HUES6 (cell line): ENCODE measurements around the gene KIAA0825.

Source experiments
- H3K27ac ChIP-seq: 2 replicates; pipeline ENCODE4 v1.7.0; 2013; ENCODE audit warnings: low read depth, mild to moderate bottlenecking, low read length, inconsistent platforms
- H3K27me3 ChIP-seq: 2 replicates; pipeline ENCODE4 v1.6.1; 2013; ENCODE audit warnings: low read length; ENCODE audit not compliant: control insufficient read depth, insufficient read depth
- H3K36me3 ChIP-seq: 2 replicates; pipeline ENCODE4 v1.6.1; 2013; ENCODE audit warnings: low read length; ENCODE audit not compliant: control insufficient read depth, insufficient read depth
- H3K4me1 ChIP-seq: 2 replicates; pipeline ENCODE4 v1.6.1; 2013; ENCODE audit warnings: low read length; ENCODE audit not compliant: control insufficient read depth, insufficient read depth
- H3K4me3 ChIP-seq: 2 replicates; pipeline ENCODE4 v1.5.1; 2013; ENCODE audit warnings: low read depth, low read length
- H3K9ac ChIP-seq: one replicate; pipeline ENCODE4 v1.6.1; 2013; ENCODE audit warnings: mild to moderate bottlenecking, low read length
- H3K9me3 ChIP-seq: 2 replicates; pipeline ENCODE4 v1.6.1; 2013; ENCODE audit warnings: low read depth, low read length; ENCODE audit not compliant: control insufficient read depth, insufficient read depth

The KIAA0825 gene

GRCh38 chr5:94218374-94218773, 400.0 kb downstream of the KIAA0825 start:
- Histone ChIP-seq H3K27ac (no peak overlapping the region), H3K9ac (no peak overlapping the region), H3K36me3 (no peaks in the 10 kb centered on the region; the same call in 1 of the 2 replicates), H3K27me3 (no peaks in the 10 kb centered on the region), H3K4me1 (no peaks in the 10 kb centered on the region), H3K4me3 (no peak overlapping the region), H3K9me3 (no peaks in the 10 kb centered on the region)

- no peaks in the 10 kb centered on the region for H3K4me1 ChIP-seq
- no peak overlapping the region for H3K9ac ChIP-seq
- no peak overlapping the region for H3K4me3 ChIP-seq
- H3K27me3 ChIP-seq = no peaks in the 10 kb centered on the region
- H3K27ac ChIP-seq = no peak overlapping the region
- H3K9me3 ChIP-seq = no peaks in the 10 kb centered on the region
- no peaks in the 10 kb centered on the region; the same call in 1 of the 2 replicates for H3K36me3 ChIP-seq
Observed at GRCh38 chr5:94217745-94218144, 400.7 kb downstream of the KIAA0825 start.

GRCh38 chr5:94217216-94217615, 401.2 kb downstream of the KIAA0825 start:
- no peaks in the 10 kb centered on the region; the same call in 1 of the 2 replicates for H3K36me3 ChIP-seq
- H3K4me3 ChIP-seq = no peak overlapping the region
- H3K4me1 ChIP-seq = no peaks in the 10 kb centered on the region
- H3K9ac ChIP-seq = no peak overlapping the region
- H3K27ac ChIP-seq = no peak overlapping the region
- no peaks in the 10 kb centered on the region for H3K27me3 ChIP-seq
- no peaks in the 10 kb centered on the region for H3K9me3 ChIP-seq

GRCh38 chr5:94212476-94212875, 405.9 kb downstream of the KIAA0825 start:
- Histone ChIP-seq H3K4me1 (no peaks in the 10 kb centered on the region), H3K9ac (no peak overlapping the region), H3K9me3 (no peaks in the 10 kb centered on the region), H3K36me3 (no peaks in the 10 kb centered on the region; the same call in 1 of the 2 replicates), H3K4me3 (no peak overlapping the region), H3K27me3 (no peaks in the 10 kb centered on the region), H3K27ac (no peak overlapping the region)

GRCh38 chr5:94209774-94210355, 408.5 kb downstream of the KIAA0825 start:
- H3K4me1 ChIP-seq = no peaks in the 10 kb centered on the region

GRCh38 chr5:94209272-94209671, 409.1 kb downstream of the KIAA0825 start:
- Histone ChIP-seq H3K9me3 (no peaks in the 10 kb centered on the region), H3K9ac (no peak overlapping the region), H3K27ac (no peak overlapping the region), H3K4me3 (no peak overlapping the region), H3K36me3 (no peaks in the 10 kb centered on the region; the same call in 1 of the 2 replicates), H3K4me1 (no peaks in the 10 kb centered on the region), H3K27me3 (no peaks in the 10 kb centered on the region)

More at GRCh38 chr5:94209774-94210355, 408.5 kb downstream of the KIAA0825 start:
- Histone ChIP-seq H3K27me3 (no peaks in the 10 kb centered on the region), H3K27ac (no peak overlapping the region), H3K9me3 (no peaks in the 10 kb centered on the region), H3K4me3 (no peak overlapping the region), H3K9ac (no peak overlapping the region), H3K36me3 (no peaks in the 10 kb centered on the region; the same call in 1 of the 2 replicates)

GRCh38 chr5:94199566-94199965, 418.8 kb downstream of the KIAA0825 start:
- Histone ChIP-seq H3K9ac (no peak overlapping the region), H3K9me3 (no peaks in the 10 kb centered on the region), H3K27me3 (no peaks in the 10 kb centered on the region), H3K27ac (no peak overlapping the region), H3K36me3 (peaks cover 4% of the 10 kb centered on the region; the same call in 1 of the 2 replicates), H3K4me3 (no peak overlapping the region), H3K4me1 (peaks cover 11% of the 10 kb centered on the region; the same call in 1 of the 2 replicates)

GRCh38 chr5:94197970-94198369, 420.4 kb downstream of the KIAA0825 start:
- no peak overlapping the region for H3K27ac ChIP-seq

GRCh38 chr5:94196953-94197352, 421.5 kb downstream of the KIAA0825 start:
- Histone ChIP-seq H3K27me3 (no peaks in the 10 kb centered on the region), H3K27ac (no peak overlapping the region), H3K9ac (no peak overlapping the region), H3K4me3 (no peak overlapping the region), H3K36me3 (peaks cover 4% of the 10 kb centered on the region; the same call in 1 of the 2 replicates), H3K9me3 (no peaks in the 10 kb centered on the region), H3K4me1 (peaks cover 18% of the 10 kb centered on the region; the same call in 1 of the 2 replicates)

More at GRCh38 chr5:94197970-94198369, 420.4 kb downstream of the KIAA0825 start:
- no peak overlapping the region for H3K9ac ChIP-seq
- H3K9me3 ChIP-seq = no peaks in the 10 kb centered on the region
- H3K36me3 ChIP-seq = peaks cover 4% of the 10 kb centered on the region; the same call in 1 of the 2 replicates
- peaks cover 12% of the 10 kb centered on the region; the same call in 1 of the 2 replicates for H3K4me1 ChIP-seq
- no peak overlapping the region for H3K4me3 ChIP-seq
- H3K27me3 ChIP-seq = no peaks in the 10 kb centered on the region

GRCh38 chr5:94192658-94193391, 425.6 kb downstream of the KIAA0825 start:
- no peak overlapping the region for H3K4me3 ChIP-seq
- no peaks in the 10 kb centered on the region for H3K36me3 ChIP-seq
- H3K9me3 ChIP-seq = no peaks in the 10 kb centered on the region
- H3K9ac ChIP-seq = no peak overlapping the region
- no peaks in the 10 kb centered on the region for H3K27me3 ChIP-seq
- peaks cover 12% of the 10 kb centered on the region; the same call in 1 of the 2 replicates for H3K4me1 ChIP-seq
- no peak overlapping the region for H3K27ac ChIP-seq

GRCh38 chr5:94191604-94192003, 426.8 kb downstream of the KIAA0825 start:
- H3K4me1 ChIP-seq = peaks cover 12% of the 10 kb centered on the region; the same call in 1 of the 2 replicates
- no peak overlapping the region for H3K27ac ChIP-seq
- no peak overlapping the region for H3K4me3 ChIP-seq
- no peak overlapping the region for H3K9ac ChIP-seq
- H3K9me3 ChIP-seq = no peaks in the 10 kb centered on the region
- H3K27me3 ChIP-seq = no peaks in the 10 kb centered on the region
- no peaks in the 10 kb centered on the region for H3K36me3 ChIP-seq
